Esophagus squamous epithelium (tissue), 5 donors: ENCODE results near the gene ZNF138. TPM values are rescaled to one million over a fixed set of nuclear protein-coding genes. Genes with fewer than 3 reads are reported as not detected.
A peak's percentile ranks its signal among the peaks of the same experiment; 100 is the strongest.
"Not testable (repeated sequence)": the region's sequence is repeated elsewhere in the genome, so short reads cannot be mapped to it uniquely, and the experiment has no call there.

Experiments
- DNase-seq: peaks from one replicate; lab custom pipeline; 2025; lab: John Stamatoyannopoulos, UW
- H3K27ac ChIP-seq, 4 donors: fragments of 200-600 bp; sonication (generic); one replicate each; pipeline ENCODE4 v1.5.1; 2016 to 2019; ENCODE audit warnings: mild to moderate bottlenecking in 1 of 4
- H3K27me3 ChIP-seq, 4 donors: fragments of 200-600 bp; sonication (generic); 1 replicate in 3 of 4; 2 replicates in 1 of 4; pipeline versions ENCODE4 v1.5.1 to v1.6.0; 2017 to 2021; ENCODE audit warnings: antibody characterized with exemption in 1 of 4
- H3K36me3 ChIP-seq, 3 donors: fragments of 200-600 bp; sonication (generic); one replicate each; pipeline ENCODE4 v1.5.1; 2016 to 2019
- H3K4me1 ChIP-seq, 3 donors: fragments of 200-600 bp; sonication (generic); one replicate each; pipeline ENCODE4 v1.5.1; 2017 to 2019
- H3K4me3 ChIP-seq, 4 donors: fragments of 200-600 bp; sonication (generic); 1 replicate in 3 of 4; 2 replicates in 1 of 4; pipeline ENCODE4 v1.5.1; 2016 to 2019; ENCODE audit warnings: mild to moderate bottlenecking in 2 of 4, moderate library complexity in 1 of 4
- H3K9me3 ChIP-seq, 3 donors: fragments of 200-600 bp; sonication (generic); one replicate each; pipeline ENCODE4 v1.5.1; 2016 to 2019
- POLR2A ChIP-seq, 4 donors: fragments of 450-650 bp; IDR thresholded peaks; one replicate each; pipeline ENCODE4 v1.6.1; 2017; ENCODE audit warnings: antibody characterized with exemption in 4 of 4, mild to moderate bottlenecking in 4 of 4, moderate library complexity in 3 of 4
- WGBS, 2 donors: methylation state at CpG; one replicate each; pipeline ENCODE4 v1.1.5; 2018; 5-methylcytosine and 5-hydroxymethylcytosine counted together
- intact Hi-C: fragments of 100-400 bp; cut with DNase I; formaldehyde crosslinking; loops from one replicate; pipeline ENCODE4 v1.15.0; 2022
- total RNA-seq, 4 donors: library from RNA; depleted of rRNA; stranded (reverse); fragments of >200 nt; gene quantifications; one replicate each; pipeline ENCODE4 v1.1.0, GENCODE V29; 2016
- TF ChIP-seq, protein P1 (sequence below), 6 experiments: fragments of 450-650 bp in 4 of 6; fragments of 200-600 bp in 2 of 6; sonication (generic) in 2 of 6; IDR thresholded peaks; one replicate each; pipeline ENCODE4 v1.5.1; 2016 to 2019; ENCODE audit warnings: antibody characterized with exemption in 6 of 6, mild to moderate bottlenecking in 4 of 6, moderate library complexity in 4 of 6
- donor health status: DM: yes; HTN: yes; CAD: no.

The ZNF138 gene
- total RNA-seq, 4 donors from 2014 or later = 7.2 to 14.0 (median 12.1) TPM

DNA sequence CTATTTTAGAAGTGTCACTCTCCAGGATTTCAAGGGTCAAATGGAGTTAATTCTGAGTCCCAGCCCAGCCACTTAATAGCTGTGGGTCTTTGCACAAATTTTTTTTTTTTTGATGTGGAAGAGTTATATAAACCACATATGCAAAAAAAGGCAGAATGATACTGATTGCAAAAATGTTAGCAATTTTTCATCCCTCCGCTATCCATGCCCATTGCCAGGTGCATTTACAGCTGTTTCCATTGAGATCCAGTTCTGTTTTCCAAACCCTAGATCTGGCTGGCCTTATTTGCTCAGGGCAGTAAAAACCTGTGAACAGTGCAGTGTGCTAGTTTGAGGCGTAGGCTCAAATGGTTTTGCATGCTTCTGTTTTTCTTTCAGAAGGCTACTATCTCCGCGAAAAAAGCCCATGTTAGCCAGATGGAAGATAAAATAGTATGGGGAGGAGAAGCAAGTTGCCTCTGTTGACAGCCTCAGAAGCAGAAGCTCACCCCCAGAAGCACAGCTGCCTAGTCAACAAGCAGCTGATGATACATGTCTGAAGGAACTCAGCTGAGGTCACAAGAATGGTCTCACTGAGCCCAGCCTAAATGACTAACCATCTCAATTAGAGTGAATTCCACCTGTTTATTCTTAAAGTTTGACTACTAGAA is 997 bp upstream of the ZNF138 start:
- no peak overlapping the region for H3K4me3 ChIP-seq
- intact Hi-C loops = no loop called here
- no peaks in the 10 kb centered on the region for H3K9me3 ChIP-seq
- no peak for DNase-seq
- no peaks in the 10 kb centered on the region for H3K36me3 ChIP-seq
- H3K27me3 ChIP-seq = no peaks in the 10 kb centered on the region
- peak overlapping the region in 1 of 4 donors; percentile 91 for H3K27ac ChIP-seq
- peaks cover 12 to 30% (median 16%) of the 10 kb centered on the region in 3 donors for H3K4me1 ChIP-seq
- 95 to 97% methylated on average over 4 of the region's 4 CpGs for WGBS, 2 donors
- TF ChIP-seq POLR2A (IDR thresholded peaks at IDR 0.05) = no peak
- TF ChIP-seq, protein P1, sequence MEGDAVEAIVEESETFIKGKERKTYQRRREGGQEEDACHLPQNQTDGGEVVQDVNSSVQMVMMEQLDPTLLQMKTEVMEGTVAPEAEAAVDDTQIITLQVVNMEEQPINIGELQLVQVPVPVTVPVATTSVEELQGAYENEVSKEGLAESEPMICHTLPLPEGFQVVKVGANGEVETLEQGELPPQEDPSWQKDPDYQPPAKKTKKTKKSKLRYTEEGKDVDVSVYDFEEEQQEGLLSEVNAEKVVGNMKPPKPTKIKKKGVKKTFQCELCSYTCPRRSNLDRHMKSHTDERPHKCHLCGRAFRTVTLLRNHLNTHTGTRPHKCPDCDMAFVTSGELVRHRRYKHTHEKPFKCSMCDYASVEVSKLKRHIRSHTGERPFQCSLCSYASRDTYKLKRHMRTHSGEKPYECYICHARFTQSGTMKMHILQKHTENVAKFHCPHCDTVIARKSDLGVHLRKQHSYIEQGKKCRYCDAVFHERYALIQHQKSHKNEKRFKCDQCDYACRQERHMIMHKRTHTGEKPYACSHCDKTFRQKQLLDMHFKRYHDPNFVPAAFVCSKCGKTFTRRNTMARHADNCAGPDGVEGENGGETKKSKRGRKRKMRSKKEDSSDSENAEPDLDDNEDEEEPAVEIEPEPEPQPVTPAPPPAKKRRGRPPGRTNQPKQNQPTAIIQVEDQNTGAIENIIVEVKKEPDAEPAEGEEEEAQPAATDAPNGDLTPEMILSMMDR (IDR thresholded peaks at IDR 0.05) = no peak

DNA sequence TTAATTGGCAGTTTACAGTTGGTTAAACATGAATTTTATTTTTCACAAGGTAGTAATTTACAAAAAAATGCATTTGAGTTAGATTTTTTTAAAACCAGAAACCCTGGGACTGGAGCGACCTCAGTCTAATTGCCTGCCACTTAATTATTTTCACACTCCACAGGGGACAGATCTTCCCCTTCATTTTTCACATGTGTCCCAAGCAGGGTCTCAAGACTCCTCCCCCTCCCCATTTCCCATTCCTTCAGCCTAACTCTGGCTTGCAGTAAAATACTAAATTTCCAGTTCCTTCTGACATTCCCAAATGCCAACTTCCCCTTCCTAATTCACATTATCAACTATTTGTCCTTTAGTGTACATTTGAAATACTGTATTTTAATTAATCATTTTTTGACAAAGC is 948 bp downstream of the ZNF138 start:
- Histone ChIP-seq H3K4me3 (peak overlapping the region; percentile 52 to 94 (median 87)), H3K27me3 (no peaks in the 10 kb centered on the region), H3K4me1 (peaks cover 12 to 49% (median 16%) of the 10 kb centered on the region in 3 donors), H3K9me3 (no peaks in the 10 kb centered on the region), H3K27ac (peak overlapping the region in 3 of 4 donors; percentile 79 to 91 (median 91)), H3K36me3 (peaks cover 0 to 14% (median 0%) of the 10 kb centered on the region in 3 donors)
- intact Hi-C loops = no loop called here
- WGBS, 2 donors = 4 to 13% methylated on average over 1 of the region's 1 CpG
- DNase-seq = no peak
- no peak for TF ChIP-seq POLR2A (IDR thresholded peaks at IDR 0.05)
- TF ChIP-seq, protein P1 (IDR thresholded peaks at IDR 0.05) = no peak

DNA sequence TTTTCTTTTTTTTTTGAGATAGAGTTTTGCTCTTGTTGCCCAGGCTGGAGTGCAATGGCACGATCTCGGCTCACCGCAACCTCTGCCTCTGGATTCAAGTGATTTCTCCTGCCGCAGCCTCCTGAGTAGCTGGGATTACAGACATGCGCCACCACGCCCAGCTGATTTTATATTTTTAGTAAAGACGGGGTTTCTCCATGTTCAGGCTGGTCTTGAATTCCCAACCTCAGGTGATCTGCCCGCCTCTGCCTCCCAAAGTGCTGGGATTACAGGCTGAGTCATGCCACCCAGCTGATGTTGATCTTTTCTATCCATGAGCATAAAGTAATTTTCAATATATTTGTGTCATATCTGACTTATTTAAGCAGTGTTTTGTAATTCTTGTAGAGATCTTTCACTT is 4.9 kb downstream of the ZNF138 start:
- DNase-seq, H3K4me3 ChIP-seq, H3K9me3 ChIP-seq, intact Hi-C loops, H3K27me3 ChIP-seq: not testable (repeated sequence)
- peaks cover 0 to 46% (median 0%) of the 10 kb centered on the region in 3 donors for H3K36me3 ChIP-seq
- H3K27ac ChIP-seq = peak overlapping the region; percentile 32 to 52 (median 34)
- peaks cover 12 to 43% (median 12%) of the 10 kb centered on the region in 3 donors for H3K4me1 ChIP-seq
- WGBS, 2 donors = 32 to 88% methylated on average over 8 of the region's 8 CpGs

DNA sequence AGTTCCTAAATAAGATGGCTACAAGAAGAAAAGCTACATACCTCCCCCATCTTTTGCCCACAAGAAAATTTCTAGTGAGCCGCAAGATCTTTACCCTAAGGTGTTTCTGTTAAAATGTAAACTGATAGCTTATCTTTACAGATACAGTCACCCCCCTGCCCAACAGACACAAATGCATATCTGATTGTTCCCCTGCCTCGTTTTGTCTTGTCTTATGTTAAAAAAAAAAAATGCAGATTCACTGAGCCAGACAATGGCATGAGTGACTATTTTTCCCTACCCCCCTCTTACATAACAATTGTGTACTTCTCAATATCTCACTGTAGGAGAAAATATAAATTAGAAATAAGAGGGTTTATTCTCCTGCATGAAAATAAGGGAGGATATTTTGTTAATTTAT is 8.5 kb downstream of the ZNF138 start:
- no peak overlapping the region for H3K27ac ChIP-seq
- intact Hi-C loops = no loop called here
- H3K36me3 ChIP-seq = peaks cover 0 to 61% (median 0%) of the 10 kb centered on the region in 3 donors
- no peak for TF ChIP-seq POLR2A (IDR thresholded peaks at IDR 0.05)
- TF ChIP-seq, protein P1 (IDR thresholded peaks at IDR 0.05) = no peak
- no peaks in the 10 kb centered on the region for H3K27me3 ChIP-seq
- H3K4me3 ChIP-seq = no peak overlapping the region
- no peak for DNase-seq
- H3K4me1 ChIP-seq = peaks cover 0 to 19% (median 0%) of the 10 kb centered on the region in 3 donors
- no peaks in the 10 kb centered on the region for H3K9me3 ChIP-seq
- 69 to 82% methylated on average over 2 of the region's 2 CpGs for WGBS, 2 donors

GRCh38 chr7:64807731-64808365 is 13.6 kb downstream of the ZNF138 start:
- intact Hi-C loops = no loop called here
- H3K36me3 ChIP-seq = peaks cover 0 to 39% (median 0%) of the 10 kb centered on the region in 3 donors
- no peaks in the 10 kb centered on the region for H3K27me3 ChIP-seq
- DNase-seq = no peak
- no peaks in the 10 kb centered on the region for H3K4me1 ChIP-seq
- H3K9me3 ChIP-seq = no peaks in the 10 kb centered on the region
- H3K4me3 ChIP-seq = no peak overlapping the region
- no peak for TF ChIP-seq POLR2A (IDR thresholded peaks at IDR 0.05)
- TF ChIP-seq, protein P1 (IDR thresholded peaks at IDR 0.05) = no peak
- H3K27ac ChIP-seq = no peak overlapping the region
- WGBS, 2 donors = 91 to 98% methylated on average over 3 to 4 of the region's 4 CpGs
